ENCODE data around the gene AQP12B.

- TF ChIP-seq SMC3 (conservative IDR thresholded peaks at IDR 0.05; ENCODE audit: poor library complexity) (no peak), CTCF (IDR thresholded peaks at IDR 0.05; ENCODE audit: poor library complexity, severe bottlenecking) (no peak), EZH2 (IDR thresholded peaks at IDR 0.05; ENCODE audit: borderline replicate concordance, insufficient read depth, low read length, poor library complexity, severe bottlenecking) (no peak)
Observed at GRCh38 chr2:240628808-240629618, 53.7 kb downstream of the AQP12B start.
